ENCODE data around the gene KRAS.

The KRAS gene

DNA sequence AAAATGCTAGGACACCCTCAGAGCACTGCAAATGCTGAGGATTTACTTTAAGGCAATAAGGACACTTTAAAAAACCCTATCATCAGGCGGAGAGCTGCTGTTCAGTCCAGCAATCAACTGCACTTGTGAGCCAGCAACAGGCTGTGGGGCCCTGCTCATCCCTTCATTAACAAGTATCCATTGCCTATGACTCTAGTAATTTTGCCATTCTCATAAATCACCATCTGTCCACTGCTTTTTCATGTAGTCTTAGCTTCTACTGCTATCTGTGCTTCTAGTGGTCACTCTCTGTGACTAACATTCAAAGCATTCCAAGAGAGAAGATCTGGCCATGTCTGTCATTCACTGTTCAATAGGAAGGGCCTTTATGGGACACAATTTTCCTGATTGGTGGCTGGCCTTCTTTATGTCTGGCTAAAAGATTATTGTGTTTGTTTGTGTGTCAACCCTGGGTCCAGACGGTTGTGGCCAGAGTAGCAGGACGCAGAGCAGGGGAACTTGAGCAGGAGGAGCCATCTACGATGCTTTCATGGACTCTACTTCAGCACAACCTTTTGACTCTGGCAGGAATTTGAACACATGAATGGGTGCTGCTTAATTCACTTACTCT lies 3.6 kb upstream of the KRAS start:
- DNase-seq, result no peak

DNA sequence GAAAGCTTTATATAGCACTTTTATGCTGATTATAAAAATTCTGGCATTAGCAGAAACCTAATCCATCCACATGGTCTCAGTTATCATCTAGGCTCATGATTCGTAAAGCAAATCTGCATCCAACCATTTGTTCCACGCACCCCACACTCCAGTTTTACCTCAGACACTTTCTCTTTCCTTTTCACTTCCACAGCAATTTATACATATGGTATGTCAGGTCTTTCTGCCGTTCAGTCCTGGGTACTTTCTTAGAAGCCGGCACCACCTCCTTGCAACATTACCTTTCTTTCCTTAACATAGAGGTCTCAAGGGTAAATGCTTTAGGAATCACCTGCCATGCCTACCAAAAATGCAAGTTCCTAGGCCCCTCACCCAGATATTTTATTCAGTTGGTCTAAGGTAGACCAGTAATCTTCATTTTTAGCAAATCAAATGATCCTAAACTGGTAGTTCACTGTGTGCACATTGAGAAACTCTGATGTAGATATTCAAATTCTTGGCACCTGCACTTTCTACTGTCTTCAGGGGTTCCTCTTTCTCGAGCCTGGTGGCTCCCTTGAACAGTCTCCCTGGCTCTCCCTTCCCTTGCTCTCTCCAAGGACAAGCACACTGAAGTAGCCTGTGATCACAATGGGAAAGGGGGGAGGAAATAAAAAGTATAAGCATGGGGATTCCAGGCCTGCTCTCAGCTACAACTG lies 2.8 kb upstream of the KRAS start:
- no peak for DNase-seq

- DNase-seq, result no peak
Observed at GRCh38 chr12:25252946-25253345, 2.2 kb upstream of the KRAS start.

DNA sequence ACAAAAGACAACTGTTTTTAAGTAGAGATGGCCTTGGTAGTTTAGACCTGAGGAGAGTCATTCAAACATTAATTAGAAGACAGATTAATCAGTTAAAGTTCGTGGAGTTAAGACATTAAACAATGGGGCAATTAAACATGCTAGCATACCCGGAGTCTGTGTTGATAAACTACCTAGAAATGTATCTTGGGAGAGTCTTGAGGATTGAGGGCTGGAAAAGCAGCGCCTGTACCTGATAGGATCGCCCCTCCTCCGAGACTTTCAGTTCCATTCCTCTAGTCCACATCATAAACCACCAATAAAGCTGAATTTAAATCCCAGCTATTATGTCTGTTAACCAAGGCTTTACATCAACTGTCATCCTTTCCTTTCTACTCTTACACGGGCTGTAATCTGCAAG lies 1.0 kb upstream of the KRAS start:
- DNase-seq, result no peak

- DNase-seq, result peak; percentile 48
Observed at GRCh38 chr12:25249931-25250738, 594 bp downstream of the KRAS start.

- no peak for DNase-seq
Observed at GRCh38 chr12:25248732-25249131, 2.0 kb downstream of the KRAS start.

DNA sequence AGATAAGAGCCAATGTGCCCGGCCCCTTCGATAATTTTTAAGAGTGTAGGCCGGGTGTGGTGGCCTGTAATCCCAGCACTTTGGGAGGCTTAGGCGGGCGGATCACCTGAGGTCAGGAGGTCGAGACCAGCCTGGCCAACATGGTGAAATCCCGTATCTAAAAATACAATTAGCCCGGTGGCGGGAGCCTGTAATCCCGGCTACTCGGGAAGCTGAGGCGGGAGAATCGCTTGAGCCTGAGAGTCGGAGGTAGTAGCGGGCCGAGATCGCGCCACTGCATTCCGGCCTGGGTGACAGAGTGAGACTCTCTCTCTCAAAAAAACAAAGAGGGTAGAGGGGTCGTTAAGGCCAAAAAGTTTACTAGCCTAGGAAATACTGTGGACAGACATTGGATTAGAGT lies 2.6 kb downstream of the KRAS start:
- DNase-seq, result no peak

GRCh38 chr12:25245491-25245890 lies 5.2 kb downstream of the KRAS start:
- DNase-seq, result no peak

DNA sequence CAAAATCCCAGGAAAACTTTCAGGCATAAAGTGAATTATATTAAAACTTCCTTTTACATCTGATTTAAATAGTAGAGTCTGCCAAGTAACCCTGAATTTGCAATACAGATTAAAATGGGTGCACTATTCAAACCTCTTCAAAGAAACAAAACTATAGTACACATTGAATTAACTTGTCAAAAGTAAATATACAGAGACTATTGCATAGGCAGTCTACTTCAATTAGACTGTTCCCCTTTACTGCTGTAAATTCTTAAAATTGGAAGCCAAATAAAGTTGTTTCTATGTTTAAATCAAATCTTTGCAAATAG lies 7.1 kb downstream of the KRAS start:
- DNase-seq, result no peak

GRCh38 chr12:25242981-25243679 lies 7.6 kb downstream of the KRAS start:
- no peak for DNase-seq

GRCh38 chr12:25241167-25242020 lies 9.3 kb downstream of the KRAS start:
- DNase-seq, result peak; percentile 21

DNA sequence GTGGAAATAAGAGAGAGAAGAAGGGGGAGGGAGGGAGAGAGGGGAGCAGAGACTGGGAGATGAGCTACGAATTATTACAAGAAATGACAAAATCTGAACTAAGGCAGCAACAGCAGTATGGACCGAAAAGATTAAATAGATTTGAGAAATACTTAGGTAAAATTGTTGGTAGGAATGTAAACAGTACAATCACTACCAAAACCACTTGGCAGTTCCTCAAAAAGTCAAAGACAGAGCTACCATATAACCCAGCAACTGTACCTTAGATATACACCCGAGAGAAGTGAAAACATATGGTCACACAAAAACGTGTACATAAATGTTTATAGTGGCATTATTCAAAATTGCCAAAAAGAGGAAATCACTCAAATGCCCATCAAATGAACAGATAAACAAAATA lies 14.1 kb downstream of the KRAS start:
- no peak for DNase-seq

GRCh38 chr12:25236190-25236589 lies 14.5 kb downstream of the KRAS start:
- DNase-seq, result no peak

DNA sequence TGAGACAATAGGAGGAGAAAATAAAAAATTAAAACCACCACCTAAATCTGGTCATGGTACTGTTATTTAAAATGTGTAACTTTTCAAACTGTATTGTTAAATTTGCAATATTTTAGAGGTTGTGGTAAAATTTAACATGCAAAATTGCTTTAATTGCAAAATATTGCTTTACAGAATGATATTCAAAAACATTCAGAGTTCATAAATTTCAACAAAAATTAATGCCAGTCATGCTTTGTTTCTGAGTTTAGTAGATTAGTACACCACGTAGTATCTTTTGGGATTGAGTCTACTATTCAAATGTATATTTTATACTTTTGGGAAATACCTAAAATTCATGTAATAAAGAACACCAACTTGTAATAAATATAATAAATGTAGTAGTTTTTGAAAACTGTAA lies 37.4 kb downstream of the KRAS start:
- DNase-seq, result no peak

DNA sequence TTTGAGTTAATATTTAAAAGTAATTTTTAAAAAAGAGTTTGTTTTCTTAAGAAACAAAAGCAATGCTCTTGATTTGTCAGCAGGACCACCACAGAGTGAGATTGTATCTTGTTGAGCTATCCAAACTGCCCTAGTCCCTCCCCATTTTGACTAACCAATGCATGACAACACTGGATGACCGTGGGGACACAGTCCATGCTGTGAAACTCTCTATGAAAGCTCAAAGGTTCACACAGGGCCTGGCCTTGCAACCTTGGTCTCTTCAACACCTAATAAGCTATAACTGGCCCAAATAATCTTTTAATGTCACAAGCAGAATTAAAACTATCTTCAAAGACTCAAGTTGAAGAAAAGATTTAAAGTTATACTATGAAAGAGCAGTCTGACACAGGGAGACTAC lies 42.2 kb downstream of the KRAS start:
- no peak for DNase-seq

DNA sequence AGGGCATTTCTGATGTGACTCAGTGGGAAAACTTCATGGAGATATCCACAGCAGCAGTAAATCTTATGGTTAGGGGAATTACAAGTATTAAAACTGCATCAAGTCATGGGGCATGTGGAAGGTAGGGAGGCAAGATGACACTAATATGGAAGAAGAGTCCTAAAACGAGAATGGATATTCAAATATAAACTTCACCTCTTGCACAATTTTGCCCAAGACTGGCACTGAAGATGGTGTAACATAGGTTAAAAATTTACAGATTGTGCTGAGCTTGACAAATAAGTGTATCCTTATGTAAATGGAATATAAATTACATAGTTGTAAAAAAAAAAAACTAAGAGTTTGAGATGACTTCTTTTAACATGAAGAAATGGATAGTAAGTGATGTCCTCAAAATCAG lies 42.9 kb downstream of the KRAS start:
- no peak for DNase-seq

GRCh38 chr12:25207411-25207810 lies 43.3 kb downstream of the KRAS start:
- no peak for DNase-seq

DNA sequence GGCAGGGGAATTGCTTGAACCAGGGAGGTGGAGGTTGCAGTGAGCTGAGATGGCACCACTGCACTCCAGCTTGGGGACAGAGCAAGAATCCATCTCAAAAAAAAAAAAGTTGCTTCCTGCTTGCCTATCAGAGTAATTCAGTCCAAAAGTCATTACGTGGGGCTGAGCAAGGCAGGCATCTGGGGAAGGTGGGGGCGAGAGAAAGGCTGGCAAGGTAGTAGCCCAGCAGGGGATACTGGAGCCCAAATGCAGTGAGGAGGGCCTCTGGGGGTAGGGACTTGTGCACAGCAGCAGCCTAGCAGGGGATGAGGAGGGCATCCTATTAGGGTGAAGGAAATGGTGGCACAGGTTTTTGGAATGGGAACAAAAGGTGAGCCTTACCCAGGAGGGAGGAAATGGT lies 48.6 kb downstream of the KRAS start:
- no peak for DNase-seq

DNA sequence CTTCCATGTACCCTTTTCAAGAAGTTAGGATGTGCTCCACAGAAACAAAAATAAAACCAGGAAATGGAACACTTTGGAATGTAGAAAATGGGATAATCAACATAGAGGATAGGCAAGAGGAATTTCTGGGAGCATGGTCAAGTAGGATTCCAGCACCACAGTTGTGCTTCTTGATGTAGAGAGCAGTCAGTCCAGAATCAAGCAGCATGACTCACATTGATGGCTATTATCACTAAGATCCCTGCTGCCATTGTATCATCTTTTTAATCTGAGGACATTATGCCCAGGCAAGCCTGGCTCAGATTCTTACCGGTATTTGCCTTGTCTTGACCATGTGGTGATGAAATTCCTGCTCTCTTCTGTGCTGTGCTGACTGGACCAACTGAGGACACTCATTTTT lies 50.0 kb downstream of the KRAS start:
- DNase-seq, result no peak

DNA sequence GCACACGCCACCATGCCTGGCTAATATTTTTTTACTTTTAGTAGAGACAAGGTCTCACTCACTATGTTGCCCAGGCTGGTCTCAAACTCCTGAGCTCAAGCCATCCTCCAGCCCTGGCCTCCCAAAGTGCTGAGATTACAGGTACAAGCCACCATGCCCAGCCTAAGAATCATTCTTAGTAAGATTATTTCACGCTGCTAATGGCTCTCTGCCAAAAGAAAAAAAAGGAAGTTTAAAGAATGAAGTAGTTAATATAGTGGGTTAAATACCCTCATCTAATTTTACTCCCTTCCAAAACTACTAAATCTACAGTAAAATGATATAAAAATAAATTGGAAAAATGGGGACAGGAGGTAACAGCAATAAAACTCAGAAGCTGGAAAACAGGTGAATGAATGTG lies 53.1 kb downstream of the KRAS start:
- DNase-seq, result no peak

GRCh38 chr12:25195056-25195971 lies 55.4 kb downstream of the KRAS start, which contains the start of the genes DNAI7 and ETFRF1:
TSS of gene DNAI7 (minus strand) at chr12:25195160. CDS start at chr12:25195078, 82 bp downstream.
TSS of gene ETFRF1 (plus strand) at chr12:25195237. CDS start at chr12:25203957, 8,720 bp downstream.
- peak; percentile 97 for DNase-seq

DNA sequence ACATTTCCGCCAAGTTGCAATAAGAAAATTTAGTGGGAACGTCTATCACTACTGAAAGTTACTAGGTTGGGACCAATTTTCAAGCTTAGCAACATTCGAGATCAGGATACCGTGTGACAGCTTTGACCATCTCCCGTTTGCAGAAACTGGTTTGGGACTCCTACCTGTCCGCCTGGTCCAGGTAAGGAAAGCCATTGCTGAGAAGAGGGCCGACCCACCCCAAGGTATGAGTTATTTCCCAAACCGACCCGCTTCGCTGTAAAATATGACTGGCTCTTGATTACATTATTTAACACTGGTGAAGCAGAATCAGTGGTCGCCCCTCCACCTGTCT lies 56.0 kb downstream of the KRAS start:
- no peak for DNase-seq

Data from activated CD8-positive, alpha-beta memory T cell treated with anti-CD3 and anti-CD28 coated beads, Interleukin-2, amount 50 U/mL, for 4 hours (primary cell).